ENCODE measurements around the gene CYP2A13.

GRCh38 chr19:41095703-41096102 lies 7.5 kb downstream of the CYP2A13 start:
- TF ChIP-seq, protein P1, sequence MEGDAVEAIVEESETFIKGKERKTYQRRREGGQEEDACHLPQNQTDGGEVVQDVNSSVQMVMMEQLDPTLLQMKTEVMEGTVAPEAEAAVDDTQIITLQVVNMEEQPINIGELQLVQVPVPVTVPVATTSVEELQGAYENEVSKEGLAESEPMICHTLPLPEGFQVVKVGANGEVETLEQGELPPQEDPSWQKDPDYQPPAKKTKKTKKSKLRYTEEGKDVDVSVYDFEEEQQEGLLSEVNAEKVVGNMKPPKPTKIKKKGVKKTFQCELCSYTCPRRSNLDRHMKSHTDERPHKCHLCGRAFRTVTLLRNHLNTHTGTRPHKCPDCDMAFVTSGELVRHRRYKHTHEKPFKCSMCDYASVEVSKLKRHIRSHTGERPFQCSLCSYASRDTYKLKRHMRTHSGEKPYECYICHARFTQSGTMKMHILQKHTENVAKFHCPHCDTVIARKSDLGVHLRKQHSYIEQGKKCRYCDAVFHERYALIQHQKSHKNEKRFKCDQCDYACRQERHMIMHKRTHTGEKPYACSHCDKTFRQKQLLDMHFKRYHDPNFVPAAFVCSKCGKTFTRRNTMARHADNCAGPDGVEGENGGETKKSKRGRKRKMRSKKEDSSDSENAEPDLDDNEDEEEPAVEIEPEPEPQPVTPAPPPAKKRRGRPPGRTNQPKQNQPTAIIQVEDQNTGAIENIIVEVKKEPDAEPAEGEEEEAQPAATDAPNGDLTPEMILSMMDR (IDR thresholded peaks at IDR 0.05) = no peak
- TF ChIP-seq POLR2A (IDR thresholded peaks at IDR 0.05) = no peak

All from vagina (tissue), 2 donors.